HepG2 (cell line): ENCODE data around the gene E2F3. TPM values are rescaled to one million over a fixed set of nuclear protein-coding genes. Genes with fewer than 3 reads are reported as not detected.

Source experiments
- ATF7 ChIP-seq, 2 experiments: fragments of 450-650 bp in 1 of 2; sonication (generic) in 1 of 2; formaldehyde crosslinking in 1 of 2; IDR thresholded peaks; 2 replicates each; pipeline versions ENCODE4 v1.4.0 to v1.6.1; 2016 to 2020; ENCODE audit warnings: antibody characterized with exemption in 1 of 2, mild to moderate bottlenecking in 1 of 2, missing genetic modification reagents in 1 of 2
- MZF1 ChIP-seq: sonication (generic); formaldehyde crosslinking; IDR thresholded peaks from 2 replicates; pipeline ENCODE4 v1.8.1; 2023; ENCODE audit warnings: mild to moderate bottlenecking, missing genetic modification reagents, borderline replicate concordance
- RFX3 ChIP-seq: IDR thresholded peaks from 2 replicates; pipeline ENCODE4 v1.6.1; 2016; ENCODE audit warnings: missing biosample characterization, missing genetic modification reagents
- RFXAP ChIP-seq: sonication (generic); formaldehyde crosslinking; IDR thresholded peaks from 2 replicates; pipeline ENCODE4 v1.4.0; 2020; ENCODE audit warnings: missing genetic modification reagents, borderline replicate concordance
- ZBTB7B ChIP-seq: sonication (generic); formaldehyde crosslinking; IDR thresholded peaks from 2 replicates; pipeline ENCODE4 v1.4.0; 2020; ENCODE audit warnings: missing genetic modification reagents
- ZNF10 ChIP-seq: sonication (generic); formaldehyde crosslinking; IDR thresholded peaks from 2 replicates; pipeline ENCODE4 v1.4.0; 2020; ENCODE audit warnings: mild to moderate bottlenecking, low read depth, missing genetic modification reagents, borderline replicate concordance
- ZNF343 ChIP-seq: sonication (generic); formaldehyde crosslinking; IDR thresholded peaks from 2 replicates; pipeline ENCODE4 v1.4.0; 2020; ENCODE audit warnings: mild to moderate bottlenecking, missing genetic modification reagents
- ZNF431 ChIP-seq: sonication (generic); formaldehyde crosslinking; IDR thresholded peaks from 2 replicates; pipeline ENCODE4 v1.9.0; 2022; ENCODE audit warnings: missing genetic modification reagents, low read depth, mild to moderate bottlenecking, borderline replicate concordance
- ZNF549 ChIP-seq: sonication (generic); formaldehyde crosslinking; IDR thresholded peaks from 2 replicates; pipeline ENCODE4 v1.5.0; 2020; ENCODE audit warnings: missing genetic modification reagents
- polyA plus RNA-seq, 8 experiments: library from polyadenylated mRNA; depleted of rRNA in 3 of 8; stranded (reverse) in 7 of 8; unstranded in 1 of 8; fragments of >200 nt; fragmentation: Illumina TruSeq in 4 of 8; extraction: Trizol in 4 of 8; gene quantifications; 2 replicates each; pipeline versions ENCODE4 v1.2.1 to v1.2.3, GENCODE V29; 2011 to 2016; ENCODE audit warnings: low read depth in 4 of 8, missing spikeins in 1 of 8, mixed read lengths in 1 of 8; ENCODE audit not compliant: insufficient read depth in 1 of 8
- total RNA-seq, 5 experiments: library from RNA; depleted of rRNA; stranded (reverse); fragments of >200 nt; fragmentation: Illumina TruSeq; extraction: Trizol; gene quantifications; 2 replicates each; pipeline ENCODE4 v1.2.3, GENCODE V29; 2016; ENCODE audit warnings: low read depth in 1 of 5
- TF ChIP-seq, protein P1 (sequence below): sonication (generic); formaldehyde crosslinking; IDR thresholded peaks from 2 replicates; pipeline ENCODE4 v1.4.0; 2020; ENCODE audit warnings: missing genetic modification reagents
- TF ChIP-seq, protein P2 (sequence below), 2 experiments: fragments of 450-650 bp in 1 of 2; sonication (generic) in 1 of 2; formaldehyde crosslinking in 1 of 2; IDR thresholded peaks; 2 replicates each; pipeline versions ENCODE4 v1.6.1 to v1.8.0; 2016 to 2022; ENCODE audit warnings: antibody characterized with exemption in 1 of 2, mild to moderate bottlenecking in 1 of 2, missing genetic modification reagents in 1 of 2
- TF ChIP-seq, protein P3 (sequence below): sonication (generic); formaldehyde crosslinking; IDR thresholded peaks from 2 replicates; pipeline ENCODE4 v1.5.0; 2020; ENCODE audit warnings: missing genetic modification reagents, mild to moderate bottlenecking, borderline replicate concordance
- TF ChIP-seq, protein P4 (sequence below): sonication (generic); formaldehyde crosslinking; IDR thresholded peaks from 2 replicates; pipeline ENCODE4 v1.8.0; 2022; ENCODE audit warnings: missing genetic modification reagents, mild to moderate bottlenecking, moderate library complexity, borderline replicate concordance

The E2F3 gene
- total and polyA plus RNA-seq, 2 of the 13 experiments (the other 11 are each of a cell fraction or from before 2014, with no cell fraction given), result 8.5 to 12.7 TPM

DNA sequence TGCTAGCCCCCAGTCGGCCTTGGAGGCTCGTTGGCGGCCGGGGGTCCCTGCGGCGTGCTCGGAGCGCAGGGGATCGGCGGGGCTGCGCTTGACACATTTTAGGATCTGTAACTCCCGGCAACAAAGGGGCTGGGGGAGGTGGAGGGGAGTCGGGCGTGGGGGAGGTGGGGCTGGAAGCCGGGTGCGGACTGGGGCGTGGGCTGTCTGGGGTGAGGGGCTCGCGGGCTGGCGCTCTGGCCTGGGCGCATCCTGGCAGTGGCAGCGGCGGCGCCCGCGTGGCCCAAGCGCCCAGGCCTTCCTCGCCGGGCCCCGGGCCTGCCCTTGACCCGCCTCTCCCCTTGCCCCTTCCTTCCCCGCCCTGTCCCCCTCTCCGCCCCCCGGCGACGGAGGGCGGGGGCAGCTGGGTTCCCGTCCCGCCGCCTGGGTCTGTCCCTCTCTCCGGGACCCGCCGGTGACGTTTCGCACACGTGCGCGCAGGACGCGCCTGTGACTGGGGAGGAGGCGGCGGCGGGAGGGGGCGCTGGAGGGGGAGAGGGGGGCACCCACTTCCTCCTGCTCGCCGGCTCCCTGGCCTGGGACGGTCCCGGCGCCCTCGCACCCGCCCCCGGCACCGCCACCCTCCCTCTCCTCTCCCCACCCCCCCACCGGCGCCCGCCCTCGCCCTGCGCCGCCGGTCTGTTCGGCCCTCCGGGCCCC lies 1.5 kb downstream of the E2F3 start (continued):
- TF ChIP-seq, protein P1, sequence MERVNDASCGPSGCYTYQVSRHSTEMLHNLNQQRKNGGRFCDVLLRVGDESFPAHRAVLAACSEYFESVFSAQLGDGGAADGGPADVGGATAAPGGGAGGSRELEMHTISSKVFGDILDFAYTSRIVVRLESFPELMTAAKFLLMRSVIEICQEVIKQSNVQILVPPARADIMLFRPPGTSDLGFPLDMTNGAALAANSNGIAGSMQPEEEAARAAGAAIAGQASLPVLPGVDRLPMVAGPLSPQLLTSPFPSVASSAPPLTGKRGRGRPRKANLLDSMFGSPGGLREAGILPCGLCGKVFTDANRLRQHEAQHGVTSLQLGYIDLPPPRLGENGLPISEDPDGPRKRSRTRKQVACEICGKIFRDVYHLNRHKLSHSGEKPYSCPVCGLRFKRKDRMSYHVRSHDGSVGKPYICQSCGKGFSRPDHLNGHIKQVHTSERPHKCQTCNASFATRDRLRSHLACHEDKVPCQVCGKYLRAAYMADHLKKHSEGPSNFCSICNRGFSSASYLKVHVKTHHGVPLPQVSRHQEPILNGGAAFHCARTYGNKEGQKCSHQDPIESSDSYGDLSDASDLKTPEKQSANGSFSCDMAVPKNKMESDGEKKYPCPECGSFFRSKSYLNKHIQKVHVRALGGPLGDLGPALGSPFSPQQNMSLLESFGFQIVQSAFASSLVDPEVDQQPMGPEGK (CRISPR knock-in tag), result peak; percentile 99
- TF ChIP-seq ZNF431 (CRISPR knock-in tag) (no peak), ZNF10 (no peak), RFXAP (CRISPR knock-in tag) (peak; percentile 20; the same call in 1 of the 2 replicates), ZNF343 (CRISPR knock-in tag) (0 out of 2 replicates have a peak, but pooled peaks have one; percentile 24), ATF7 (IDR thresholded peaks at IDR 0.05) (no peak), ATF7 (CRISPR knock-in tag; IDR thresholded peaks at IDR 0.05) (no peak), RFX3 (no peak), MZF1 (CRISPR knock-in tag) (no peak), ZNF549 (CRISPR knock-in tag) (no peak), ZBTB7B (CRISPR knock-in tag) (peak; percentile 78; the same call in 1 of the 2 replicates)
- TF ChIP-seq, protein P2, sequence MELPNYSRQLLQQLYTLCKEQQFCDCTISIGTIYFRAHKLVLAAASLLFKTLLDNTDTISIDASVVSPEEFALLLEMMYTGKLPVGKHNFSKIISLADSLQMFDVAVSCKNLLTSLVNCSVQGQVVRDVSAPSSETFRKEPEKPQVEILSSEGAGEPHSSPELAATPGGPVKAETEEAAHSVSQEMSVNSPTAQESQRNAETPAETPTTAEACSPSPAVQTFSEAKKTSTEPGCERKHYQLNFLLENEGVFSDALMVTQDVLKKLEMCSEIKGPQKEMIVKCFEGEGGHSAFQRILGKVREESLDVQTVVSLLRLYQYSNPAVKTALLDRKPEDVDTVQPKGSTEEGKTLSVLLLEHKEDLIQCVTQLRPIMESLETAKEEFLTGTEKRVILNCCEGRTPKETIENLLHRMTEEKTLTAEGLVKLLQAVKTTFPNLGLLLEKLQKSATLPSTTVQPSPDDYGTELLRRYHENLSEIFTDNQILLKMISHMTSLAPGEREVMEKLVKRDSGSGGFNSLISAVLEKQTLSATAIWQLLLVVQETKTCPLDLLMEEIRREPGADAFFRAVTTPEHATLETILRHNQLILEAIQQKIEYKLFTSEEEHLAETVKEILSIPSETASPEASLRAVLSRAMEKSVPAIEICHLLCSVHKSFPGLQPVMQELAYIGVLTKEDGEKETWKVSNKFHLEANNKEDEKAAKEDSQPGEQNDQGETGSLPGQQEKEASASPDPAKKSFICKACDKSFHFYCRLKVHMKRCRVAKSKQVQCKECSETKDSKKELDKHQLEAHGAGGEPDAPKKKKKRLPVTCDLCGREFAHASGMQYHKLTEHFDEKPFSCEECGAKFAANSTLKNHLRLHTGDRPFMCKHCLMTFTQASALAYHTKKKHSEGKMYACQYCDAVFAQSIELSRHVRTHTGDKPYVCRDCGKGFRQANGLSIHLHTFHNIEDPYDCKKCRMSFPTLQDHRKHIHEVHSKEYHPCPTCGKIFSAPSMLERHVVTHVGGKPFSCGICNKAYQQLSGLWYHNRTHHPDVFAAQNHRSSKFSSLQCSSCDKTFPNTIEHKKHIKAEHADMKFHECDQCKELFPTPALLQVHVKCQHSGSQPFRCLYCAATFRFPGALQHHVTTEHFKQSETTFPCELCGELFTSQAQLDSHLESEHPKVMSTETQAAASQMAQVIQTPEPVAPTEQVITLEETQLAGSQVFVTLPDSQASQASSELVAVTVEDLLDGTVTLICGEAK (IDR thresholded peaks at IDR 0.05), result no peak
- TF ChIP-seq, protein P2 (CRISPR knock-in tag; IDR thresholded peaks at IDR 0.05), result no peak; the same call in 1 of the 2 replicates
- TF ChIP-seq, protein P3, sequence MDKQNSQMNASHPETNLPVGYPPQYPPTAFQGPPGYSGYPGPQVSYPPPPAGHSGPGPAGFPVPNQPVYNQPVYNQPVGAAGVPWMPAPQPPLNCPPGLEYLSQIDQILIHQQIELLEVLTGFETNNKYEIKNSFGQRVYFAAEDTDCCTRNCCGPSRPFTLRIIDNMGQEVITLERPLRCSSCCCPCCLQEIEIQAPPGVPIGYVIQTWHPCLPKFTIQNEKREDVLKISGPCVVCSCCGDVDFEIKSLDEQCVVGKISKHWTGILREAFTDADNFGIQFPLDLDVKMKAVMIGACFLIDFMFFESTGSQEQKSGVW (CRISPR knock-in tag), result no peak
- TF ChIP-seq, protein P4, sequence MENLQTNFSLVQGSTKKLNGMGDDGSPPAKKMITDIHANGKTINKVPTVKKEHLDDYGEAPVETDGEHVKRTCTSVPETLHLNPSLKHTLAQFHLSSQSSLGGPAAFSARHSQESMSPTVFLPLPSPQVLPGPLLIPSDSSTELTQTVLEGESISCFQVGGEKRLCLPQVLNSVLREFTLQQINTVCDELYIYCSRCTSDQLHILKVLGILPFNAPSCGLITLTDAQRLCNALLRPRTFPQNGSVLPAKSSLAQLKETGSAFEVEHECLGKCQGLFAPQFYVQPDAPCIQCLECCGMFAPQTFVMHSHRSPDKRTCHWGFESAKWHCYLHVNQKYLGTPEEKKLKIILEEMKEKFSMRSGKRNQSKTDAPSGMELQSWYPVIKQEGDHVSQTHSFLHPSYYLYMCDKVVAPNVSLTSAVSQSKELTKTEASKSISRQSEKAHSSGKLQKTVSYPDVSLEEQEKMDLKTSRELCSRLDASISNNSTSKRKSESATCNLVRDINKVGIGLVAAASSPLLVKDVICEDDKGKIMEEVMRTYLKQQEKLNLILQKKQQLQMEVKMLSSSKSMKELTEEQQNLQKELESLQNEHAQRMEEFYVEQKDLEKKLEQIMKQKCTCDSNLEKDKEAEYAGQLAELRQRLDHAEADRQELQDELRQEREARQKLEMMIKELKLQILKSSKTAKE (CRISPR knock-in tag), result peak; percentile 95
